Measurements from ENCODE around the gene RUNX1.

Gene RUNX1

GRCh38 chr21:34871026-34871908 lies 177.8 kb downstream of the RUNX1 start:
- DNase-seq: no peak

GRCh38 chr21:34870246-34870645 lies 178.9 kb downstream of the RUNX1 start:
- DNase-seq: no peak

GRCh38 chr21:34869545-34869944 lies 179.6 kb downstream of the RUNX1 start:
- no peak for DNase-seq

GRCh38 chr21:34867785-34868184 lies 181.3 kb downstream of the RUNX1 start:
- no peak for DNase-seq

- no peak for DNase-seq
These were observed 183.5 kb downstream of the RUNX1 start for GRCh38 chr21:34865400-34866241.

- no peak for DNase-seq
These were observed 184.5 kb downstream of the RUNX1 start for GRCh38 chr21:34864370-34865149.

GRCh38 chr21:34862951-34863350 lies 186.2 kb downstream of the RUNX1 start:
- DNase-seq: no peak

GRCh38 chr21:34861258-34861657 lies 187.8 kb downstream of the RUNX1 start:
- DNase-seq: no peak

- DNase-seq: no peak
These were observed 189.0 kb downstream of the RUNX1 start for GRCh38 chr21:34859976-34860653.

GRCh38 chr21:34858559-34858958 lies 190.5 kb downstream of the RUNX1 start:
- DNase-seq: no peak

- DNase-seq: no peak
These were observed 191.2 kb downstream of the RUNX1 start for GRCh38 chr21:34857874-34858273.

GRCh38 chr21:34857122-34857713 lies 191.9 kb downstream of the RUNX1 start:
- no peak for DNase-seq

GRCh38 chr21:34852448-34852847 lies 196.7 kb downstream of the RUNX1 start:
- DNase-seq: no peak

GRCh38 chr21:34850166-34850690 lies 198.9 kb downstream of the RUNX1 start:
- DNase-seq: no peak

- DNase-seq: no peak
These were observed 202.4 kb downstream of the RUNX1 start for GRCh38 chr21:34846601-34847112.

GRCh38 chr21:34845521-34846451 lies 203.3 kb downstream of the RUNX1 start:
- no peak for DNase-seq

GRCh38 chr21:34844924-34845238 lies 204.2 kb downstream of the RUNX1 start:
- DNase-seq: no peak

GRCh38 chr21:34844013-34844923 lies 204.8 kb downstream of the RUNX1 start:
- no peak for DNase-seq

- no peak for DNase-seq
These were observed 205.5 kb downstream of the RUNX1 start for GRCh38 chr21:34843562-34843961.
